K562 (cell line): ENCODE results near the gene ITPR3. TPM values are rescaled to one million over a fixed set of nuclear protein-coding genes. Genes with fewer than 3 reads are reported as not detected.

ENCODE experiments used
- ATAC-seq: fragments of 200-7000 bp; cut with Tn5 transposase; 3 replicates; pipeline ENCODE4 v1.9.1; 2020; ENCODE audit warnings: moderate library complexity
- BruUV-seq: library from RNA; stranded (reverse); fragments of 400-500 nt; replicated peaks from 2 replicates; lab custom pipeline; 2021; lab: Mats Ljungman, UMichigan
- CTCF ChIA-PET: fragments of 300-600 bp; formaldehyde crosslinking; extraction: SDS; loops from one replicate; lab custom pipeline; 2021; ENCODE audit warnings: low intra/inter-chr PET ratio; lab: Yijun Ruan, JAX
- POLR2A ChIA-PET: fragments of 300-600, 350-650 bp; sonication (Branson Sonifier 250); formaldehyde crosslinking; extraction: SDS; loops from one replicate; lab custom pipeline; 2021; ENCODE audit warnings: antibody characterized with exemption, inconsistent platforms; lab: Yijun Ruan, JAX
- DNase-seq, 4 experiments: peaks; one replicate each; pipeline versions ENCODE4 v3.0.0 to v3.0.0-alpha.2; 2011 to 2018; ENCODE audit warnings: low spot score in 3 of 4, mixed read lengths in 3 of 4; ENCODE audit errors: extremely low read depth in 1 of 4
- FAIRE-seq: peaks from 2 replicates; lab custom pipeline; 2011; peaks lifted over from hg19 to GRCh38; lab: Jason Lieb, UNC
- H2AFZ ChIP-seq: 2 replicates; pipeline ENCODE4 v1.6.0; 2011; ENCODE audit warnings: low read depth, low read length, control low read depth, inconsistent platforms
- H3K27ac ChIP-seq: fragments of 200-600 bp; 3 replicates; pipeline ENCODE4 v1.8.0; 2011; ENCODE audit warnings: low read depth, mild to moderate bottlenecking, control low read depth, inconsistent platforms, low read length, moderate library complexity, mixed read lengths; ENCODE audit errors: extremely low read depth
- H3K27me3 ChIP-seq, 2 experiments: fragments of 300-600 bp in 1 of 2; 2 replicates in 1 of 2; 3 replicates in 1 of 2; pipeline versions ENCODE4 v1.6.0 to v1.8.0; 2011; ENCODE audit warnings: inconsistent platforms in 2 of 2, low read length in 2 of 2, mild to moderate bottlenecking in 1 of 2, mixed read lengths in 1 of 2, moderate library complexity in 1 of 2; ENCODE audit not compliant: control insufficient read depth in 2 of 2, insufficient read depth in 2 of 2
- H3K36me3 ChIP-seq: fragments of 300-600 bp; 3 replicates; pipeline ENCODE4 v1.8.0; 2011; ENCODE audit warnings: mild to moderate bottlenecking, low read length, inconsistent platforms; ENCODE audit not compliant: control insufficient read depth, insufficient read depth
- H3K4me1 ChIP-seq, 2 experiments: fragments of 200-600 bp in 1 of 2; replicated peaks in 1 of 2; 2 replicates in 1 of 2; 3 replicates in 1 of 2; pipeline versions ENCODE4 v1.5.1 to v1.8.0; 2011; ENCODE audit warnings: inconsistent platforms in 2 of 2, low read length in 2 of 2, mild to moderate bottlenecking in 1 of 2, mixed read lengths in 1 of 2, moderate library complexity in 1 of 2; ENCODE audit not compliant: control insufficient read depth in 2 of 2, insufficient read depth in 2 of 2
- H3K4me2 ChIP-seq: 2 replicates; pipeline ENCODE4 v1.6.1; 2011; ENCODE audit warnings: low read length, control low read depth, inconsistent platforms, mixed read lengths; ENCODE audit not compliant: insufficient read depth
- H3K4me3 ChIP-seq: fragments of 200-600 bp; sonication (generic), shearing (Covaris generic); 2 replicates; pipeline ENCODE4 v1.5.1; 2016; ENCODE audit warnings: control low read depth, inconsistent platforms
- H3K79me2 ChIP-seq: fragments of 200-600 bp; 3 replicates; pipeline ENCODE4 v1.8.0; 2011; ENCODE audit warnings: low read length, inconsistent platforms; ENCODE audit not compliant: control insufficient read depth, insufficient read depth
- H3K9ac ChIP-seq, 2 experiments: 2 replicates each; pipeline versions ENCODE4 v1.6.0 to v1.6.1; 2011; ENCODE audit warnings: low read depth in 2 of 2, low read length in 2 of 2, control low read depth in 1 of 2, inconsistent platforms in 1 of 2, mild to moderate bottlenecking in 1 of 2, mixed read lengths in 1 of 2; ENCODE audit not compliant: insufficient read depth in 1 of 2
- H3K9me1 ChIP-seq: one replicate; pipeline ENCODE4 v1.6.0; 2011; ENCODE audit warnings: inconsistent platforms, mild to moderate bottlenecking, low read length, moderate library complexity; ENCODE audit not compliant: control insufficient read depth, insufficient read depth
- H3K9me3 ChIP-seq: replicated peaks from 2 replicates; pipeline ENCODE4 v1.5.1; 2011; ENCODE audit warnings: low read depth, low read length, inconsistent platforms; ENCODE audit not compliant: control insufficient read depth, insufficient read depth
- H4K20me1 ChIP-seq: replicated peaks from 2 replicates; pipeline ENCODE4 v1.6.1; 2011; ENCODE audit warnings: low read length, inconsistent platforms, mixed read lengths; ENCODE audit not compliant: control insufficient read depth, insufficient read depth
- ATF3 ChIP-seq, 2 experiments: fragments of 450-650 bp in 1 of 2; sonication (generic) in 1 of 2; formaldehyde crosslinking in 1 of 2; IDR thresholded peaks in 1 of 2; conservative IDR thresholded peaks in 1 of 2; 2 replicates each; pipeline versions ENCODE4 v1.6.1 to v1.8.1; 2016 to 2023; ENCODE audit warnings: mild to moderate bottlenecking in 2 of 2, moderate library complexity in 2 of 2, inconsistent platforms in 1 of 2, missing genetic modification reagents in 1 of 2
- RAD21 ChIP-seq, 2 experiments: fragments of 250-450 bp in 1 of 2; fragments of 450-650 bp in 1 of 2; sonication (Bioruptor Pico) in 1 of 2; formaldehyde crosslinking in 1 of 2; IDR thresholded peaks in 1 of 2; conservative IDR thresholded peaks in 1 of 2; 2 replicates each; pipeline versions ENCODE4 v1.4.0 to v1.8.0; 2020 to 2022; ENCODE audit warnings: mild to moderate bottlenecking in 2 of 2, moderate library complexity in 1 of 2
- RBBP5 ChIP-seq: fragments of 200-600 bp; sonication (generic); IDR thresholded peaks from 2 replicates; pipeline ENCODE4 v1.6.1; 2012; ENCODE audit warnings: borderline replicate concordance, mild to moderate bottlenecking, low read length, control low read depth, inconsistent platforms; ENCODE audit not compliant: insufficient read depth, poor library complexity, severe bottlenecking
- SMC3 ChIP-seq: conservative IDR thresholded peaks from 2 replicates; pipeline ENCODE4 v1.6.1; 2011; ENCODE audit warnings: low read depth, low read length, improper control_type of control experiment; ENCODE audit not compliant: insufficient read depth
- ZNF551 ChIP-seq: fragments of 250-450 bp; sonication (Bioruptor Pico); IDR thresholded peaks from 2 replicates; pipeline ENCODE4 v1.5.0; 2021; ENCODE audit warnings: mild to moderate bottlenecking, moderate library complexity
- WGBS: fragments of 100-300 bp; shearing (Covaris generic); methylation state at CpG from one replicate; pipeline ENCODE4 v1.1.6; 2016; ENCODE audit warnings: low coverage, mixed read lengths; ENCODE audit not compliant: insufficient coverage; ENCODE audit errors: missing lambda C conversion rate; 5-methylcytosine and 5-hydroxymethylcytosine counted together
- in situ Hi-C: fragments of 300-500 bp; cut with MboI; formaldehyde crosslinking; loops from 4 replicates; pipeline ENCODE4 v1.15.0; 2018; ENCODE audit warnings: inconsistent platforms, mixed read lengths
- intact Hi-C: fragments of 100-400 bp; cut with micrococcal nuclease; formaldehyde crosslinking; loops from 2 replicates; pipeline ENCODE4 v1.14.2; 2022
- polyA plus RNA-seq, 8 experiments: library from polyadenylated mRNA; depleted of rRNA in 4 of 8; stranded (reverse) in 5 of 8; unstranded in 3 of 8; fragments of >200 nt; fragmentation: Nextera tagmentation in 2 of 8; fragmentation: Illumina TruSeq in 1 of 8; extraction: Ambion mirVana in 2 of 8; extraction: Trizol in 1 of 8; gene quantifications; 2 replicates each; pipeline versions ENCODE4 v1.2.1 to v1.2.3, GENCODE V29; 2011 to 2014; ENCODE audit warnings: inconsistent platforms in 1 of 8, missing spikeins in 1 of 8
- total RNA-seq, 7 experiments: library from RNA; depleted of rRNA in 6 of 7; stranded (reverse); fragments of >200 nt in 6 of 7; fragmentation: Illumina TruSeq in 2 of 7; extraction: Trizol in 2 of 7; gene quantifications; 2 replicates each; pipeline versions ENCODE4 v1.2.1 to v1.2.3, GENCODE V29; 2011 to 2021; ENCODE audit warnings: low replicate concordance in 1 of 7
- TF ChIP-seq, protein P1 (sequence below), 3 experiments: IDR thresholded peaks in 2 of 3; conservative IDR thresholded peaks in 1 of 3; 2 replicates each; pipeline ENCODE4 v1.5.1; 2011 to 2012; ENCODE audit warnings: low read length in 3 of 3, mild to moderate bottlenecking in 3 of 3, control low read depth in 2 of 3, improper control_type of control experiment in 1 of 3, inconsistent platforms in 1 of 3, low read depth in 1 of 3, mixed read lengths in 1 of 3, moderate library complexity in 1 of 3; ENCODE audit not compliant: insufficient read depth in 2 of 3

Gene ITPR3
- total and polyA plus RNA-seq, 9 of the 15 experiments (the other 6 are each of a cell fraction or from before 2014, with no cell fraction given), result 0.39 to 35.7 (median 13.2) TPM

- TF ChIP-seq SMC3, result 0 out of 2 replicates have a peak, but pooled peaks have one; percentile 22
- no peak for TF ChIP-seq ZNF551
- peak; percentile 37; the same call in 1 of the 2 replicates for TF ChIP-seq ATF3 (IDR thresholded peaks at IDR 0.05)
- TF ChIP-seq ATF3 (CRISPR knock-in tag; conservative IDR thresholded peaks at IDR 0.05), result no peak
- TF ChIP-seq RBBP5, result no peak
- TF ChIP-seq, protein P1, sequence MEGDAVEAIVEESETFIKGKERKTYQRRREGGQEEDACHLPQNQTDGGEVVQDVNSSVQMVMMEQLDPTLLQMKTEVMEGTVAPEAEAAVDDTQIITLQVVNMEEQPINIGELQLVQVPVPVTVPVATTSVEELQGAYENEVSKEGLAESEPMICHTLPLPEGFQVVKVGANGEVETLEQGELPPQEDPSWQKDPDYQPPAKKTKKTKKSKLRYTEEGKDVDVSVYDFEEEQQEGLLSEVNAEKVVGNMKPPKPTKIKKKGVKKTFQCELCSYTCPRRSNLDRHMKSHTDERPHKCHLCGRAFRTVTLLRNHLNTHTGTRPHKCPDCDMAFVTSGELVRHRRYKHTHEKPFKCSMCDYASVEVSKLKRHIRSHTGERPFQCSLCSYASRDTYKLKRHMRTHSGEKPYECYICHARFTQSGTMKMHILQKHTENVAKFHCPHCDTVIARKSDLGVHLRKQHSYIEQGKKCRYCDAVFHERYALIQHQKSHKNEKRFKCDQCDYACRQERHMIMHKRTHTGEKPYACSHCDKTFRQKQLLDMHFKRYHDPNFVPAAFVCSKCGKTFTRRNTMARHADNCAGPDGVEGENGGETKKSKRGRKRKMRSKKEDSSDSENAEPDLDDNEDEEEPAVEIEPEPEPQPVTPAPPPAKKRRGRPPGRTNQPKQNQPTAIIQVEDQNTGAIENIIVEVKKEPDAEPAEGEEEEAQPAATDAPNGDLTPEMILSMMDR (IDR thresholded peaks at IDR 0.05 in 2 of 3, conservative IDR thresholded peaks at IDR 0.05 in 1 of 3; ENCODE audit: insufficient read depth in 2 of 3, low read depth in 1 of 3, low read length in 3 of 3), result peak; percentile 58 to 60 (median 60)
- peak in 1 of 2 experiments; percentile 29; a peak in 2 of 4 replicates for TF ChIP-seq RAD21 (CRISPR knock-in tag; conservative IDR thresholded peaks at IDR 0.05 in 1 of 2, IDR thresholded peaks at IDR 0.05 in 1 of 2)
- TF ChIP-seq, all 486 proteins: peak for 4
- Histone ChIP-seq H3K36me3 (peaks cover 62% of the 10 kb centered on the region; the same call in 2 of the 3 replicates), H3K9me3 (no peaks in the 10 kb centered on the region), H4K20me1 (no peaks in the 10 kb centered on the region), H3K27ac (no peak overlapping the region), H3K4me2 (no peak overlapping the region), H3K4me1 (0 out of 5 replicates have a peak, but pooled peaks cover 0 to 6% of the 10 kb centered on the region in 2 experiments), H2AFZ (no peak overlapping the region), H3K27me3 (no peaks in the 10 kb centered on the region), H3K9ac (no peak overlapping the region), H3K79me2 (no peaks in the 10 kb centered on the region), H3K9me1 (no peaks in the 10 kb centered on the region), H3K4me3 (no peak overlapping the region)
- no TSS peak for BruUV-seq
- DNase-seq (peak; percentile 50 to 65 (median 58)), FAIRE-seq (no peak), ATAC-seq (peak; percentile 86)
- in situ Hi-C loops (loop anchor here (5.0 kb wide), 1 partner anchor 115 kb away; no protein-coding TSS in a partner anchor), intact Hi-C loops (no loop called here)
- CTCF ChIA-PET, result interaction anchor here (0.9 to 5.5 kb wide), 3 partner anchors 113 to 117 kb away, joined by 3 to 60 read pairs (median 5); no protein-coding TSS in a partner anchor
- 65% methylated on average over 1 of the region's 1 CpG for WGBS
- POLR2A ChIA-PET, result no interaction called here
These were observed 81.3 kb downstream of the ITPR3 start for GRCh38 chr6:33702345-33702977.
